ENCODE measurements around the gene NSG2. TPM values are rescaled to one million over a fixed set of nuclear protein-coding genes. Genes with fewer than 3 reads are reported as not detected.

NSG2 gene
- total RNA-seq, 1 experiment from 2014 or later: 0.66 TPM

DNA sequence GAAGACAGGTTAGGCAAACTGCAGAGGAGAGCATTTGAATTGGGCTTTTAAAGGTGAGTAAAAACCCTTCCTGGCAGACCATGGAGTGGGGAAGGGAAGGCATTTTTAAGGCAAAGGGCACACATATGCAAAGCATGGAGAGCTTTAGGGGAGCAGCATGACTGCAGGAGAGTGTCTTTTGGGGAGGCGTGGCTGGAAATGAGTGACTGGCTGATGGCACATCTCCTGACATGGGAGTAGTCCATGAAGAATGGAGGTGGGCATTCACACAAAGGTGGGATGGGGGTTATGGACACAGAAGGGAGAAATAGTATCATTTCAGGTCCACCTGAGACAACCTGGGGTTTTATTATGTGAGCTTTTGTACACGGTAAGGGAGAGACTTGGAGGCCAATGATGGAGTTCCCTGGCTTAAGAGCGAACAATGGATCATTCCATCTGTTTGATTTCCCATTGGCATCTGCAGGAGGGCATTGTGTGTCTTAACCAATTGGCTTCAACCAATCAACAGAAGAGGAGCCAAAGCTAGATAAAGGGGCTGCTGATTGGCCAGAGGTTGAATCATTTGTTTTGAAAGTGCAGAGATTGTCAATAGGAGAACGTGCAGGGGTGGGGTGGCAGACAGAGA is 2.1 kb downstream of the NSG2 start:
- no peak overlapping the region for H3K4me3 ChIP-seq (ENCODE audit: insufficient read depth, low read depth, low read length)

DNA sequence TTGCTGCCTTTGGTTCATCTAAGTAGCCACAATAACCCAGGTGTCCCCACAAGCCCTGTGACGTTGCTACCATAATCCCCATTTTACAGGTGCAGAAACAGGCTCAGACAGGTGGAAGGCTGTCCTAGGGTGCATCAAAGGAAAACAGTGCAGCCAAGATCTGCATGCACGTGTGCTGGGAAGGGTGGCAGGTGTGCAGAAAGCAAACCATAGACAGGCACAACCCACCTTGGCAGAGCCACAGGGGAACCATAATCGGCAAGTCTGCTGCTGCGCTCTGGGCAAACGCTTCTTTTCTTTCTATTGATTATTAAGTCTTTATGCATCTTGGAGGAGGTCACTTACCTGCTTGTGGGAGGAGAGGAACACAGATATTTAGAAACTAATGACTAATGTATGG is 7.1 kb downstream of the NSG2 start:
- H3K4me3 ChIP-seq (ENCODE audit: insufficient read depth, low read depth, low read length): no peak overlapping the region
- no peaks in the 10 kb centered on the region for H3K36me3 ChIP-seq (replicated peaks; ENCODE audit: control insufficient read depth, insufficient read depth, low read length)
- H3K27me3 ChIP-seq (ENCODE audit: control insufficient read depth, insufficient read depth, low read length): no peaks in the 10 kb centered on the region
- DNase-seq: no peak

More for the DNA sequence above, 2.1 kb downstream of the NSG2 start:
- Histone ChIP-seq H3K36me3 (replicated peaks; ENCODE audit: control insufficient read depth, insufficient read depth, low read length) (no peaks in the 10 kb centered on the region), H3K27me3 (ENCODE audit: control insufficient read depth, insufficient read depth, low read length) (peaks cover 2% of the 10 kb centered on the region; the same call in 1 of the 2 replicates)
- DNase-seq: no peak

DNA sequence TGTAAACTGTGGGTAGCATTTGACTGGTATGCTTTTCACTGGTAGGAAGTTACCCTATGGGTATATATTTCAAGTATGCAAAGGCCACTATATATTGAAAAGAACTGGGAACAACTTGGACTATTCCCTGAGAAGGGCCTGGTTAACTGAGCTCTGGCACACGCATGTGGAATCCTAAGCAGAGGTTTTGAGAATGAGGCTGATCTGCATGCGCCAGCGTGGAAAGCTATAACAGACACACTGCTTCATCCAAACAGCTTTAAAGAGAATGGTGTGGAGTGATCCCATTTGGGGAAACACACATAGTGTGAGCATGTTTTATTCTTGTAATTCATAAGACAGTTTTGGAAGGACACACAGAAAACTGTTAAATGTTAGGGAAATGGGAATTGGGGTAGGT is 8.4 kb downstream of the NSG2 start:
- H3K27me3 ChIP-seq (ENCODE audit: control insufficient read depth, insufficient read depth, low read length): no peaks in the 10 kb centered on the region
- no peak overlapping the region for H3K4me3 ChIP-seq (ENCODE audit: insufficient read depth, low read depth, low read length)
- no peaks in the 10 kb centered on the region for H3K36me3 ChIP-seq (replicated peaks; ENCODE audit: control insufficient read depth, insufficient read depth, low read length)
- no peak for DNase-seq

DNA sequence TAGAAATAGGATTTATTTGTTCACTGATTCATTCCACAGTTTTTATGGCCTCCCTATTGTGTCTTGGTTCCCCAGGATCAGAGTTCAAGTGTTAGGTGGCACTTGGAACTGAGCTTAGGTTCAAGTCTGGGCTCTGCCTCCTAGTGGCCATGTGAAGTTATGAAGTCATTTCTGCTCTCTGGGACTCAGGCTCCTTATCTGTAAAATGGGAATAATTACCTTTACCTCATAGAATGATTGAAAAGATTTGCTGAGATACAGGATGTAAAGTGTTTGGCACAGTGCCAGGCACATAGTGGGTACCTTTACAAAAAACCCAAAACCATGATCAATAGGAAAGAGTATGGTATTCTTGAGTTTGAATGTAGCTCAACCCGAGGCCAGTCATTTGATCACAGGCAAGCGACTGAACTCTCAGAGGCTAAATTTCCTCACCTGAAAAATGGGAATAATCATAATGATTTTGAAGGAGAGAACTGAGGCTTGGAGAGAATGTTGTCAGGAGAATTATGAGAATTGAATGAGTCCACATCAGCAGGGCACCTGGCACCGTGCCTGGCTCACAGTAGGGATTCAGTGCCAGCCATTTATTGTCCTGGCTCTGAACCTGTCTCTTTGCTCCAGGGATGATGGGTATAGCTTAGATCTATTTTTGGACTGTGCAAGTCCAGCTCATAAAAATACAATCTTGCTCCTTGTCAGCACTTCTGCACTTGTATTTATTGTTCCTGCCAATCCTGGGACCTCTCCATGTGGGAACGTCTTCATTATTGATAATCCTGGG is 10.8 kb downstream of the NSG2 start:
- DNase-seq: no peak
- Histone ChIP-seq H3K4me3 (ENCODE audit: insufficient read depth, low read depth, low read length) (no peak overlapping the region), H3K27me3 (ENCODE audit: control insufficient read depth, insufficient read depth, low read length) (no peaks in the 10 kb centered on the region), H3K36me3 (replicated peaks; ENCODE audit: control insufficient read depth, insufficient read depth, low read length) (no peaks in the 10 kb centered on the region)

DNA sequence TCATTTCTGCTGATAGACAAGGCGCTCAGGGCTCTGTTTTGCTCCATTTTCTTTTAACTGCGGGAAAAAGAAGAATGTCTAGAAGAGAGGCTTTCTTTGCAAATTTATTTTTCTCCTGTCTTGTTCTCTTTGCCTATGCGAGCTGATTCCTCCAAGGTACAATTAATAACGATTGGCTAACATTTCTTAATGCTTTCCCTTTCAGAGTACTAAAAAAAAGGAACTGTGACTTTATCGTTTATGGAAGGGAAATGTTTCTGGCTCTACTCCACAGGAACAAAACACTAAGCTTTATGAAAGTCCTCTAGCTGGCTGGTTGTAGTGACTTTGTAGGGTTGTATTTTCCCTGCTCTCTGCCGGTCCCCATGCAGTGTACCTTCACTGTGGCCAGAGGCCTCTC is 11.7 kb downstream of the NSG2 start:
- no peak for DNase-seq
- Histone ChIP-seq H3K4me3 (ENCODE audit: insufficient read depth, low read depth, low read length) (no peak overlapping the region), H3K27me3 (ENCODE audit: control insufficient read depth, insufficient read depth, low read length) (no peaks in the 10 kb centered on the region), H3K36me3 (replicated peaks; ENCODE audit: control insufficient read depth, insufficient read depth, low read length) (no peaks in the 10 kb centered on the region)

DNA sequence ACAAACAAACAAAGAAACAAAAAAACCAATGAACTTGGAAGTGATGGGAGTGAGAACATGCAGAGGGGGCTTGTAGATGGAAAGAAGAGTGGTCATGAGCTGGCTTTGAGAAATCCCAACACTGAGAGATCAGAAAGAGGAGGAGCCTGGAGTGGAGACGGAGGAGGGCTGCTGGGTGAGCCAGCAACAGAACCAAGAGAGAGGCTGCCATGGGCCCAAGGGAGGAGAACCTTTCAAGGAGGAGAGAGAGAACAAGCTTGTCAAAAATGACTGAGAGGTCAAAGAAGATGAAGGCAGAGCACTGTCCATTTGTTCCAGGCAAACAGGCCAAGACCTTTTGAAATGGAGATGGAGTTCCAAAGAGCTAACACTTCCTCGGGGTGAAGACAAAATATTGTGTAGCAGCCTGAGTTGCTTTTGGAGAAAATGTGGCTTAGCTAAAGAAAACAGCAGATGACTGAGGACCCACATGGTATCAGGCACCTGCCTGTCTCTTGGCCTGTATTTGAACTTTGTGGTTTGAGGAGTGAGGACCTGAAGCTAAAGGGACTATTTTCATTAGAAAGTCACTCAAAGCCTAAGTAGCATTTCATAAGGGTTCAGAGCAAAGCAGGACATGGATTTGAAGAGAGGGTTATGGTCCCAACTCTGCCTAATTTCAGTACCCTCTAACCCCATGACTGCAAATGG is 13.1 kb downstream of the NSG2 start:
- H3K36me3 ChIP-seq (replicated peaks; ENCODE audit: control insufficient read depth, insufficient read depth, low read length): no peaks in the 10 kb centered on the region
- H3K27me3 ChIP-seq (ENCODE audit: control insufficient read depth, insufficient read depth, low read length): no peaks in the 10 kb centered on the region
- no peak for DNase-seq
- H3K4me3 ChIP-seq (ENCODE audit: insufficient read depth, low read depth, low read length): no peak overlapping the region

DNA sequence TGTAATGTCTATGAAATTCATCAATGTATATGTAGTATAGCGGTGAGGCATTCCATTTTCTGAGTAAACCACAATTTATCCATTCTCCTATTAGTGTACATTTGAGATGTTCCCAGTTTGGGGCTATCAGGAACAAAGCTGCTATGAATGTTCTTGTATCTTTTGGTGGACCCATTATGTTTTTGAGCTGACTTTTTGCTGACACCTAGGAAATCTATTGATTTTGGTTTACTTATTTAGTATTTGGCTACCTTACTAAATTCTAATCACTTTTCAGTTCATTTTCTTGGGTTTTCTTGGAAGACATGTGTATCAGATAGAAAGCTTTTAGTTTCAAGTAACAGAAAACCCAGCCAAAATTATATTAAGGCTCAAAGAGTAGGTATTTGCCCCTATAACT is 13.7 kb downstream of the NSG2 start:
- H3K36me3 ChIP-seq (replicated peaks; ENCODE audit: control insufficient read depth, insufficient read depth, low read length): no peaks in the 10 kb centered on the region
- no peaks in the 10 kb centered on the region for H3K27me3 ChIP-seq (ENCODE audit: control insufficient read depth, insufficient read depth, low read length)
- H3K4me3 ChIP-seq (ENCODE audit: insufficient read depth, low read depth, low read length): no peak overlapping the region
- DNase-seq: no peak

DNA sequence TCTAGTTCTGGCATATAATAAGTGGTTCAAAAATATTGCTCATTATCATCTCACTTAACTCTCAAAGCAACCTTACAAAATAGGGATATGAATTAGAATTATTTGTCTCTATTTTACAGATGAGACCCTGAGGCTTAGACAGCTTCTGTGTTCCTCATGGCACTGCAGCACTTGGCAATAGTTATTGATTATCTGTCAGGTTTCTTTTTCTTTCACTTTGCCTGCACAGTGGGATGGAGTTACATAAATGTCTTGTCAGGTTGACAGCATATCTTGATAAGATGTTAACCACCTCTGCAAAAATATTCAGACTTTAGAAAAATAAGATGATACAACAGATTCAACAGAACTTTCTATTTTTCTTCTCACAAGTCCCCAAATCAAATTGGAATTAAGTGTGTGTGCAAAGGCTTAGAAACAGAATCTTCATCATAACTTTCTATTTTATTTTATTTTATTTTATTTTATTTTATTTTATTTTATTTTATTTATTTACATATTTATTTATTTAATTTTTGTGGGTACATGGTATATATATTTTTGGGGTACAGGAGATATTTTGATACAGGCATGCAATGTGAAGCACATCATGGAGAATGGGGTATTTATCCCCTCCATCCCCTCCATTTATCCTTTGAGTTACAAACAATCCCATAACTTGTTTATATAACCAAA is 17.7 kb downstream of the NSG2 start:
- Histone ChIP-seq H3K4me3 (ENCODE audit: insufficient read depth, low read depth, low read length) (no peak overlapping the region), H3K27me3 (ENCODE audit: control insufficient read depth, insufficient read depth, low read length) (no peaks in the 10 kb centered on the region), H3K36me3 (replicated peaks; ENCODE audit: control insufficient read depth, insufficient read depth, low read length) (no peaks in the 10 kb centered on the region)
- no peak for DNase-seq

DNA sequence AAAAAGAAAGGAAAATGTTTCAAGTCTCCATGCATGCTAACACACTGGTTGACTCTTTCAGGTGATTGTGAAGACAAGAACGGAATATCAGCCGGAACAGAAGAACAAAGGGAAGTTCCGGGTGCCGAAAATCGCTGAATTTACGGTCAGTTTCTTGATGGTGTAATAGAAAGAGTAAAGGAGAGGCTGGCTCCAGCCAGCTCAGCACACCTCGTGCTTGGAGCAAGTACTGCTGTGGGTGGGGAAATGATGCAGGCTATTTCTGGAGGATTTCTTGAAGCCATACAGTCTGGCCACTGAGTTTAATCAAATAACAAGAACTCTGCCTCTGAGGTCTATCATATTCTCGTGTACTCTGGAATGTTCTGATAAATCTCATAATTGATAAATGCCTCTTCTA is 18.7 kb downstream of the NSG2 start:
- H3K27me3 ChIP-seq (ENCODE audit: control insufficient read depth, insufficient read depth, low read length): no peaks in the 10 kb centered on the region
- DNase-seq: no peak
- no peak overlapping the region for H3K4me3 ChIP-seq (ENCODE audit: insufficient read depth, low read depth, low read length)
- H3K36me3 ChIP-seq (replicated peaks; ENCODE audit: control insufficient read depth, insufficient read depth, low read length): no peaks in the 10 kb centered on the region

DNA sequence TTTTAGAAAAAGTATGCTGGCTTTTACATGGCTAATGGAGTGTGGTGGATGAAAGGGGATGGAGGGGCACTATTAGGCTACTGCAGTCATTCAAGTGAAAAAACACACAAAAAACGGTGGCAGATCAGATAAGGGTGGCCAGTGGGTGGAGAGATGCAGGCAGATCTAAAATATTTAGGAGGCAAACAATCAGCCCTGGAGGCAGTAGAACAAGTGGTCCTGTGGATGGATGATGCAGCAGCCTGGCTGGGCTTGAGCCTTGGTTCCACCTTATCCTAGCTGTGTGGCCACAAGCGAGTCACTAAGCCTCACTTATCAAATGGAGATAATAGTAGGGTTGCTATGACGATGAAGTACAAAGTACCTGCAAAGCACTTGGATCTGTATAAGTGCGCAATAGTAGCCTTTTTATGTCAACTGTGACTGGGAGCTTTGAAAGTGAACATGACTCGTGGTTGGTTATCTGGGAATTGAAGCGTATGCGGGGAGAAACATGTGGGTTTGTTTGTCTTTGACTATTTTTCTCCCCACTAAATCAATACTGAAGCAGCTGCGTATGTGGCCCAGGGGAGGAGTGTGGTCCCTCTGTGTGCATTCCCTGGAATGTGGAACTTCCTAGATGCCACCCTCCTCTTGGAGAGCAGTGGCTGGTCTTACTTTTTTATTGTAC is 20.2 kb downstream of the NSG2 start:
- Histone ChIP-seq H3K27me3 (ENCODE audit: control insufficient read depth, insufficient read depth, low read length) (no peaks in the 10 kb centered on the region), H3K4me3 (ENCODE audit: insufficient read depth, low read depth, low read length) (no peak overlapping the region), H3K36me3 (replicated peaks; ENCODE audit: control insufficient read depth, insufficient read depth, low read length) (no peaks in the 10 kb centered on the region)
- no peak for DNase-seq

DNA sequence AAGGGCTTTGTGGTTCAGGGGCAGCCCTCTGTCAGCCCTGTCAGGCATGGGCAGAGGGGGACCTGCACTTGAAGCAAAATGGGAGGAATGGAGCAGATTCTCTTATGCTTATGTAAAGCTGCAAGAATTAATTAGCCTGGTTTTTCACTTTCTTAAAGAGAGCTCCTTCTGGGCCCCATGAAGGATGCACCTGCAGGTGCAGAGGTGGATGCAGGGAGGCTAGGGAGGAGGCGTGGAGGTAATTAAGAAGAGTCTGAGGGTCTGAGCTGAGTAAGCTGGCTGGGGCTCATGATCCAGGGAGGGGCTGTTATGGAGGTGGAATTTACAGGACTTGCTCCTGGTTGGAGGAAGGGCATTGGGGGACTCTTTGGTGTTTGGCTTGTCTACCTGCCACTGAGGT is 22.0 kb downstream of the NSG2 start:
- Histone ChIP-seq H3K27me3 (ENCODE audit: control insufficient read depth, insufficient read depth, low read length) (no peaks in the 10 kb centered on the region), H3K36me3 (replicated peaks; ENCODE audit: control insufficient read depth, insufficient read depth, low read length) (no peaks in the 10 kb centered on the region), H3K4me3 (ENCODE audit: insufficient read depth, low read depth, low read length) (no peak overlapping the region)
- no peak for DNase-seq

DNA sequence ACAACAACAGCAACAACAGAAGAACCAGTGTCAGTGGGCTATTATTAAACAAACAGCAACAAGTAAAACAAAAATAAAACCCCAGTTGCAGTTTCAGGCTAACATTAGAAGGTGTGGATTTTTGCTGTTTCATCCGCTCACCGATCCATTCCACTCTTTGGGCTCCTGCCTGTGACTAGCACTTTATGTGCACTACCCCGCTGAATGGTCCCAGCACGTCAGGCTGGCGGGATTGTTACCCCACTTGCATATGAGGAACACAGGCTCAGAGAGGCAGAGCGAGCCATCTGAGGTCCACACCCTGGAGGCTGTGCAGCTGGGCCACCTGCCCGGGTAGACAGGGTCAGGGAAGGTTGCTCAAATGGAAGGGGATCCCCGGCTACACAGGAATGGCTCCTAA is 26.0 kb downstream of the NSG2 start:
- H3K36me3 ChIP-seq (replicated peaks; ENCODE audit: control insufficient read depth, insufficient read depth, low read length): no peaks in the 10 kb centered on the region
- no peak overlapping the region for H3K4me3 ChIP-seq (ENCODE audit: insufficient read depth, low read depth, low read length)
- H3K27me3 ChIP-seq (ENCODE audit: control insufficient read depth, insufficient read depth, low read length): no peaks in the 10 kb centered on the region
- no peak for DNase-seq

DNA sequence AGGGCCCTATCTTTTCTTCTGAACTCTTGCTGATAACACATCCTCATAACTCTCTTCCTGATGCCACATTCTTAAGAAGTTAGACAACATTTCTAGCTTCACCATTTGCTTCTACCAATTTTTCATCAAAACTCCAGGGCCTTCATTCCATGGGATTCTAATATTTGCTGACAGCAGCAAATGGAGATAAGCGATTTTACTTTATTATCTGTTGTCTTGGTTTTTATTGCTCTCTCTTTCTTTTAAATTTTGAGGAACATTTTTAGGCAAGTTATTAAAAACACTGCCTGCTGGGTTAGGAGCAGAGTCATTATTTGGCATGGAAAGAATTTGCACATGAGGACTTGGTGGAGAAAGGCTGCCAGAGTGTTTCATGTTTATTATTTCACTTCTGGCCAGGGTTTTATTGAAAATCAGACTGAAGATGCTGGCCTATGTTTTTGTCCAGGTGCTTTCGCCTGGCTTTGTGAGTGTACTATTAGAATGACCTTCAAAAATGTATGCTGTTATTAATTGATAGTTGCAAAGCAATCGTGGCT is 27.7 kb downstream of the NSG2 start:
- Histone ChIP-seq H3K4me3 (ENCODE audit: insufficient read depth, low read depth, low read length) (no peak overlapping the region), H3K36me3 (replicated peaks; ENCODE audit: control insufficient read depth, insufficient read depth, low read length) (no peaks in the 10 kb centered on the region), H3K27me3 (ENCODE audit: control insufficient read depth, insufficient read depth, low read length) (no peaks in the 10 kb centered on the region)
- DNase-seq: no peak

DNA sequence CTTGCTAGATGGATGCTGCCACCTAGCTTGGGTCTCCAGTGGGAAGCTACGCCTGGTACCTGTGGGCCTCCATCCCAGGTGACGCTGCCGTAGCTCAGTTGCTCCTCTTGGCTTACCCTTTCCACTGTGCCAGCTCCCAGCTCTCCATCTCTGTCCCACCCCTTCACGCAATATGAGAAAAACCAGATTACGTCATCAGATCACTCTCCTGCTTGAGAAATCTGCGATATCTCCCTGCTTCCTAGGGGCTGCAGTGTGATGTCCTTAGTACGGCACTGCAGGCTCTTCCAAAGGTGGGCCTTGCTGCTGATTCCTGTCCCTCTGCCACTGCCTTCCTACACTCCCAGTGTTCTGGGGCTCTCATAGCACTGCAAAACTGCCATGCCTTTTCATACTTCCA is 28.9 kb downstream of the NSG2 start:
- DNase-seq: no peak
- Histone ChIP-seq H3K36me3 (replicated peaks; ENCODE audit: control insufficient read depth, insufficient read depth, low read length) (no peaks in the 10 kb centered on the region), H3K27me3 (ENCODE audit: control insufficient read depth, insufficient read depth, low read length) (no peaks in the 10 kb centered on the region), H3K4me3 (ENCODE audit: insufficient read depth, low read depth, low read length) (no peak overlapping the region)
